Endothelial cell of umbilical vein (primary cell): ENCODE measurements around the gene HBQ1. TPM values are rescaled to one million over a fixed set of nuclear protein-coding genes. Genes with fewer than 3 reads are reported as not detected.
A peak's percentile ranks its signal among the peaks of the same experiment; 100 is the strongest.
"Not testable (repeated sequence)": the region's sequence is repeated elsewhere in the genome, so short reads cannot be mapped to it uniquely, and the experiment has no call there.

Experiments
- BruUV-seq: library from RNA; stranded (reverse); fragments of 400-500 nt; replicated peaks from 2 replicates; lab custom pipeline; 2021; lab: Mats Ljungman, UMichigan
- CTCF ChIA-PET: fragments of 300-600, 350-600 bp; sonication (Branson Sonifier 250); formaldehyde crosslinking; loops from one replicate; lab custom pipeline; 2021; ENCODE audit warnings: antibody characterized with exemption, inconsistent platforms; lab: Charles Lee
- POLR2A ChIA-PET: fragments of 300-600, 350-600 bp; sonication (Branson Sonifier 250); formaldehyde crosslinking; loops from one replicate; lab custom pipeline; 2021; ENCODE audit warnings: antibody characterized with exemption, inconsistent platforms; lab: Charles Lee
- DNase-seq: peaks from one replicate; pipeline ENCODE4 v3.0.0-alpha.2; 2011; ENCODE audit warnings: low read depth, low spot score
- FAIRE-seq: peaks from 2 replicates; lab custom pipeline; 2011; peaks lifted over from hg19 to GRCh38; lab: Jason Lieb, UNC
- H2AFZ ChIP-seq: 2 replicates; pipeline ENCODE4 v1.6.0; 2012; ENCODE audit warnings: low read depth, low read length, control low read depth, inconsistent platforms
- H3K27ac ChIP-seq: 2 replicates; pipeline ENCODE4 v1.5.1; 2011; ENCODE audit warnings: low read depth, mild to moderate bottlenecking, control low read depth, low read length, moderate library complexity; ENCODE audit not compliant: insufficient read depth
- H3K27me3 ChIP-seq, 2 experiments: 2 replicates each; pipeline versions ENCODE4 v1.6.0 to v1.6.1; 2011; ENCODE audit warnings: low read length in 2 of 2, mixed read lengths in 1 of 2; ENCODE audit not compliant: control insufficient read depth in 2 of 2, insufficient read depth in 2 of 2
- H3K36me3 ChIP-seq, 2 experiments: 2 replicates in 1 of 2; 3 replicates in 1 of 2; pipeline ENCODE4 v1.5.1; 2011; ENCODE audit warnings: low read length in 2 of 2, mild to moderate bottlenecking in 1 of 2, moderate library complexity in 1 of 2; ENCODE audit not compliant: control insufficient read depth in 2 of 2, insufficient read depth in 2 of 2; ENCODE audit errors: extremely low read depth in 1 of 2
- H3K4me1 ChIP-seq: 3 replicates; pipeline ENCODE4 v1.5.1; 2011; ENCODE audit warnings: mild to moderate bottlenecking, low read length; ENCODE audit not compliant: control insufficient read depth, insufficient read depth; ENCODE audit errors: extremely low read depth
- H3K4me2 ChIP-seq: 2 replicates; pipeline ENCODE4 v1.6.1; 2011; ENCODE audit warnings: low read length, control low read depth, mixed read lengths; ENCODE audit not compliant: insufficient read depth
- H3K4me3 ChIP-seq, 3 experiments: fragments of 200-600 bp in 1 of 3; sonication (generic), shearing (Covaris generic) in 1 of 3; replicated peaks in 1 of 3; 2 replicates each; pipeline ENCODE4 v1.5.1; 2011 to 2016; ENCODE audit warnings: control low read depth in 3 of 3, low read length in 3 of 3, mild to moderate bottlenecking in 2 of 3, inconsistent platforms in 1 of 3, low read depth in 1 of 3, moderate library complexity in 1 of 3; ENCODE audit not compliant: insufficient read depth in 1 of 3
- H3K79me2 ChIP-seq: 2 replicates; pipeline ENCODE4 v1.6.0; 2012; ENCODE audit warnings: low read length, inconsistent platforms; ENCODE audit not compliant: control insufficient read depth, insufficient read depth
- H3K9ac ChIP-seq: replicated peaks from 2 replicates; pipeline ENCODE3; 2011; ENCODE audit warnings: low read length, control low read depth; ENCODE audit not compliant: insufficient read depth; ENCODE audit errors: extremely low read depth
- H3K9me1 ChIP-seq: replicated peaks from 3 replicates; pipeline ENCODE4 v1.6.0; 2011; ENCODE audit warnings: mild to moderate bottlenecking, low read length; ENCODE audit not compliant: control insufficient read depth, insufficient read depth; ENCODE audit errors: extremely low read depth
- H3K9me3 ChIP-seq: replicated peaks from 2 replicates; pipeline ENCODE4 v1.5.1; 2012; ENCODE audit warnings: low read length, inconsistent platforms; ENCODE audit not compliant: control insufficient read depth, insufficient read depth
- H4K20me1 ChIP-seq: replicated peaks from 2 replicates; pipeline ENCODE3; 2011; ENCODE audit warnings: mild to moderate bottlenecking, low read length; ENCODE audit not compliant: control insufficient read depth, insufficient read depth; ENCODE audit errors: extremely low read depth
- EZH2 ChIP-seq: IDR thresholded peaks from 2 replicates; pipeline ENCODE4 v1.6.1; 2012; ENCODE audit warnings: borderline replicate concordance, low read depth, mild to moderate bottlenecking, moderate library complexity, low read length, inconsistent platforms; ENCODE audit not compliant: severe bottlenecking
- FOS ChIP-seq: IDR thresholded peaks from 2 replicates; pipeline ENCODE4 v1.6.1; 2011; ENCODE audit warnings: mild to moderate bottlenecking, low read length, moderate library complexity, borderline replicate concordance; ENCODE audit not compliant: insufficient read depth
- GATA2 ChIP-seq: IDR thresholded peaks from 2 replicates; pipeline ENCODE4 v1.7.0; 2011; ENCODE audit warnings: low read depth, mild to moderate bottlenecking, moderate library complexity, mixed read lengths, low read length; ENCODE audit not compliant: insufficient read length, insufficient read depth
- JUN ChIP-seq: IDR thresholded peaks from 2 replicates; pipeline ENCODE4 v1.6.1; 2011; ENCODE audit warnings: borderline replicate concordance, low read depth; ENCODE audit not compliant: insufficient read length, insufficient read depth
- MYC ChIP-seq: IDR thresholded peaks from one replicate; pipeline ENCODE4 v1.6.1; 2011; ENCODE audit warnings: mild to moderate bottlenecking, low read depth, low read length
- POLR2A ChIP-seq: IDR thresholded peaks from 2 replicates; pipeline ENCODE4 v1.6.1; 2012; ENCODE audit warnings: low read depth, mild to moderate bottlenecking, control low read depth, low read length
- POLR2AphosphoS5 ChIP-seq: IDR thresholded peaks from 2 replicates; pipeline ENCODE4 v1.6.1; 2012; ENCODE audit warnings: low read depth, mild to moderate bottlenecking, control low read depth, low read length, moderate library complexity; ENCODE audit not compliant: insufficient read depth
- dilution Hi-C: fragments of 300-500 bp; cut with MboI; formaldehyde crosslinking; loops from one replicate; pipeline ENCODE4 v1.15.0; 2019; ENCODE audit warnings: low sequenced_read_pairs; ENCODE audit not compliant: extremely low pct_ligation_motif_present
- intact Hi-C: fragments of 100-400 bp; cut with micrococcal nuclease; formaldehyde crosslinking; loops from one replicate; pipeline ENCODE4 v1.10.0; 2022
- polyA plus RNA-seq, 4 experiments: library from polyadenylated mRNA; depleted of rRNA in 3 of 4; stranded (reverse) in 3 of 4; unstranded in 1 of 4; fragments of >200 nt; gene quantifications; 2 replicates each; pipeline versions ENCODE4 v1.2.1 to v1.2.3, GENCODE V29; 2011 to 2012; ENCODE audit warnings: missing spikeins in 1 of 4
- total RNA-seq: library from RNA; stranded (reverse); gene quantifications from 2 replicates; pipeline ENCODE4 v1.2.3, GENCODE V29; 2021
- TF ChIP-seq, protein P1 (sequence below), 2 donors: IDR thresholded peaks; 1 replicate in 1 of 2; 2 replicates in 1 of 2; pipeline ENCODE4 v1.5.1; 2011; ENCODE audit warnings: low read length in 2 of 2, mild to moderate bottlenecking in 2 of 2, moderate library complexity in 2 of 2, control low read depth in 1 of 2, inconsistent platforms in 1 of 2, low read depth in 1 of 2; ENCODE audit not compliant: insufficient read depth in 1 of 2; ENCODE audit errors: extremely low read depth in 1 of 2
- TF ChIP-seq, protein P2 (sequence below): IDR thresholded peaks from 2 replicates; pipeline ENCODE4 v1.6.1; 2011; ENCODE audit not compliant: insufficient read depth, insufficient read length

The HBQ1 gene
- total and polyA plus RNA-seq, 2 donors (not counting 3 experiments of a cell fraction or from before 2014, with no cell fraction given), result 0.75 TPM; not detected in 1

DNA sequence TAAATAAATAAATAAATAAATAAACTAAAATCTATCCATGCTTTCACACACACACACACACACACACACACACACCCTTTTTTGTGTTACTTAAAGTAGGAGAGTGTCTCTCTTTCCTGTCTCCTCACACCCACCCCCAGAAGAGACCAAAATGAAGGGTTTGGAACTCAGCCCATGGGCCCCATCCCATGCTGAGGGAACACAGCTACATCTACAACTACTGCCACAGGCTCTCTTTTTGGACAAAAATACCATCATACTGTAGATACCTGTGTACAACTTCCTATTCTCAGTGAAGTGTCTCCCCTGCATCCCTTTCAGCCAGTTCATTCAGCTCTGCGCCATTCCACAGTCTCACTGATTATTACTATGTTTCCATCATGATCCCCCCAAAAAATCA, 9.5 kb upstream of the HBQ1 start:
- FAIRE-seq (no peak), DNase-seq (no peak)
- BruUV-seq, result no TSS peak
- Histone ChIP-seq H3K4me3 (no peak overlapping the region), H3K9ac (no peak overlapping the region), H3K79me2 (no peaks in the 10 kb centered on the region), H3K36me3 (no peaks in the 10 kb centered on the region), H3K9me1 (no peaks in the 10 kb centered on the region), H3K27me3 (peaks cover 50 to 55% of the 10 kb centered on the region in 2 experiments), H3K9me3 (no peaks in the 10 kb centered on the region), H3K27ac (no peak overlapping the region), H2AFZ (no peak overlapping the region), H4K20me1 (no peaks in the 10 kb centered on the region), H3K4me1 (no peaks in the 10 kb centered on the region), H3K4me2 (no peak overlapping the region)
- dilution Hi-C loops, result no loop called here
- intact Hi-C loops, result no loop called here
- TF ChIP-seq GATA2 (no peak), MYC (no peak), EZH2 (no peak), POLR2AphosphoS5 (no peak), POLR2A (no peak), FOS (no peak), JUN (no peak)
- TF ChIP-seq, protein P1, sequence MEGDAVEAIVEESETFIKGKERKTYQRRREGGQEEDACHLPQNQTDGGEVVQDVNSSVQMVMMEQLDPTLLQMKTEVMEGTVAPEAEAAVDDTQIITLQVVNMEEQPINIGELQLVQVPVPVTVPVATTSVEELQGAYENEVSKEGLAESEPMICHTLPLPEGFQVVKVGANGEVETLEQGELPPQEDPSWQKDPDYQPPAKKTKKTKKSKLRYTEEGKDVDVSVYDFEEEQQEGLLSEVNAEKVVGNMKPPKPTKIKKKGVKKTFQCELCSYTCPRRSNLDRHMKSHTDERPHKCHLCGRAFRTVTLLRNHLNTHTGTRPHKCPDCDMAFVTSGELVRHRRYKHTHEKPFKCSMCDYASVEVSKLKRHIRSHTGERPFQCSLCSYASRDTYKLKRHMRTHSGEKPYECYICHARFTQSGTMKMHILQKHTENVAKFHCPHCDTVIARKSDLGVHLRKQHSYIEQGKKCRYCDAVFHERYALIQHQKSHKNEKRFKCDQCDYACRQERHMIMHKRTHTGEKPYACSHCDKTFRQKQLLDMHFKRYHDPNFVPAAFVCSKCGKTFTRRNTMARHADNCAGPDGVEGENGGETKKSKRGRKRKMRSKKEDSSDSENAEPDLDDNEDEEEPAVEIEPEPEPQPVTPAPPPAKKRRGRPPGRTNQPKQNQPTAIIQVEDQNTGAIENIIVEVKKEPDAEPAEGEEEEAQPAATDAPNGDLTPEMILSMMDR (IDR thresholded peaks at IDR 0.05; ENCODE audit: extremely low read depth in 1 of 2, insufficient read depth in 1 of 2, low read depth in 1 of 2, low read length in 2 of 2), result no peak
- TF ChIP-seq, protein P2, sequence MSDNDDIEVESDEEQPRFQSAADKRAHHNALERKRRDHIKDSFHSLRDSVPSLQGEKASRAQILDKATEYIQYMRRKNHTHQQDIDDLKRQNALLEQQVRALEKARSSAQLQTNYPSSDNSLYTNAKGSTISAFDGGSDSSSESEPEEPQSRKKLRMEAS, result no peak
- ChIA-PET POLR2A (no interaction called here), CTCF (interaction anchor here (1.3 to 1.9 kb wide), 2 partner anchors 10 to 64 kb away, joined by 5 read pairs; partner anchors contain the start of gene HBQ1)

DNA sequence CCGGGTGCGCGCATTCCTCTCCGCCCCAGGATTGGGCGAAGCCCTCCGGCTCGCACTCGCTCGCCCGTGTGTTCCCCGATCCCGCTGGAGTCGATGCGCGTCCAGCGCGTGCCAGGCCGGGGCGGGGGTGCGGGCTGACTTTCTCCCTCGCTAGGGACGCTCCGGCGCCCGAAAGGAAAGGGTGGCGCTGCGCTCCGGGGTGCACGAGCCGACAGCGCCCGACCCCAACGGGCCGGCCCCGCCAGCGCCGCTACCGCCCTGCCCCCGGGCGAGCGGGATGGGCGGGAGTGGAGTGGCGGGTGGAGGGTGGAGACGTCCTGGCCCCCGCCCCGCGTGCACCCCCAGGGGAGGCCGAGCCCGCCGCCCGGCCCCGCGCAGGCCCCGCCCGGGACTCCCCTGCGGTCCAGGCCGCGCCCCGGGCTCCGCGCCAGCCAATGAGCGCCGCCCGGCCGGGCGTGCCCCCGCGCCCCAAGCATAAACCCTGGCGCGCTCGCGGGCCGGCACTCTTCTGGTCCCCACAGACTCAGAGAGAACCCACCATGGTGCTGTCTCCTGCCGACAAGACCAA, 7.8 kb upstream of the HBQ1 start, which contains the start of gene HBA2:
HBA2 (plus strand) TSS at position 503 of the 568 bp plus-strand sequence; CDS start at position 540, 37 bp downstream.
- DNase-seq, H3K4me1 ChIP-seq, intact Hi-C loops, H3K27ac ChIP-seq, H3K9me3 ChIP-seq, H2AFZ ChIP-seq, dilution Hi-C loops, H3K9me1 ChIP-seq, H3K9ac ChIP-seq, H3K79me2 ChIP-seq, H3K4me3 ChIP-seq, H4K20me1 ChIP-seq, H3K4me2 ChIP-seq, BruUV-seq, POLR2A ChIA-PET, H3K36me3 ChIP-seq: not testable (repeated sequence)
- FAIRE-seq, result peak; percentile 38
- peaks cover 39 to 42% of the 10 kb centered on the region in 2 experiments for H3K27me3 ChIP-seq
- CTCF ChIA-PET, result interaction anchor here (1.9 kb wide), 1 partner anchor 8 kb away, joined by 5 read pairs; the partner anchor contains the start of gene HBQ1
